Colonic mucosa (tissue), 4 donors: ENCODE results near the gene AUTS2. TPM values are rescaled to one million over a fixed set of nuclear protein-coding genes. Genes with fewer than 3 reads are reported as not detected.

Experiments
- DNase-seq: peaks from one replicate; pipeline ENCODE4 v3.0.0-alpha.2; 2020
- H3K27ac ChIP-seq: fragments of 200-600 bp; one replicate; pipeline ENCODE4 v1.8.0; 2021
- H3K27me3 ChIP-seq: fragments of 200-600 bp; one replicate; pipeline ENCODE4 v1.8.0; 2021
- H3K36me3 ChIP-seq: fragments of 200-600 bp; one replicate; pipeline ENCODE4 v1.8.0; 2021
- H3K4me1 ChIP-seq: fragments of 200-600 bp; one replicate; pipeline ENCODE4 v1.8.0; 2021; ENCODE audit warnings: mild to moderate bottlenecking
- H3K4me3 ChIP-seq: fragments of 200-600 bp; one replicate; pipeline ENCODE4 v1.8.0; 2021
- H3K9ac ChIP-seq, 2 donors: one replicate each; pipeline ENCODE4 v1.7.0; 2013; ENCODE audit warnings: control low read depth in 2 of 2, low read depth in 2 of 2, low read length in 2 of 2
- H3K9me3 ChIP-seq: fragments of 200-600 bp; one replicate; pipeline ENCODE4 v1.8.0; 2021
- intact Hi-C: fragments of 100-400 bp; cut with DNase I; formaldehyde crosslinking; loops from one replicate; pipeline ENCODE4 v1.14.1; 2022
- total RNA-seq, 2 donors: library from RNA; stranded (reverse); fragmentation: NEBNext Ultra II Directional in 1 of 2; extraction: Animal tissue kit (Norgen Biotek cat#: 25700) in 1 of 2; gene quantifications; one replicate each; pipeline ENCODE4 v1.2.1, GENCODE V29; 2021
- TF ChIP-seq, protein P1 (sequence below): fragments of 200-600 bp; IDR thresholded peaks from one replicate; pipeline ENCODE4 v1.8.0; 2022; ENCODE audit warnings: antibody characterized with exemption, mild to moderate bottlenecking
- donor health status: healthy.
- donor health status: DM: no; HTN: no; CAD: no.
- donor health status: DM: no; HTN: no; CAD: no.

Gene AUTS2
- total RNA-seq, 2 donors from 2014 or later: 39.8 to 42.3 TPM

DNA sequence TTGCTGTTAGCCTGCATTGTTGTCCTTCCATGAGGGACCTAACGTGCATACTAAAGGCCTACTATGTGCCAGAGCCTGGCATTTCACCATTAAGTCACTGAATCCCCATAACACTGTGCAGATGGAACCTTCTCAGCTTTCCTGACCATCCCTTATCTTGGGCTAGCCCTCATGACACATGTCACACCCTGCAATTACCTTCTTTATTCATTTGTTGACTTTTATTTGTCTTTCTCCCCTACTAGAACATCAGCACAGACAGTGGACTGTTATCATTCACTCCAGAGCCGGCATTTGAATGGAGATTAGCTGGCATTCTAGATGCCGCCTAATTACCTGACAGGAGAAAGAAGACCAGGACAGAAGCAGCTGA lies 1062.5 kb downstream of the AUTS2 start:
- Histone ChIP-seq H3K9me3 (no peaks in the 10 kb centered on the region), H3K9ac (no peak overlapping the region), H3K4me1 (no peaks in the 10 kb centered on the region), H3K4me3 (no peak overlapping the region), H3K27me3 (no peaks in the 10 kb centered on the region), H3K36me3 (no peaks in the 10 kb centered on the region), H3K27ac (no peak overlapping the region)
- TF ChIP-seq, protein P1, sequence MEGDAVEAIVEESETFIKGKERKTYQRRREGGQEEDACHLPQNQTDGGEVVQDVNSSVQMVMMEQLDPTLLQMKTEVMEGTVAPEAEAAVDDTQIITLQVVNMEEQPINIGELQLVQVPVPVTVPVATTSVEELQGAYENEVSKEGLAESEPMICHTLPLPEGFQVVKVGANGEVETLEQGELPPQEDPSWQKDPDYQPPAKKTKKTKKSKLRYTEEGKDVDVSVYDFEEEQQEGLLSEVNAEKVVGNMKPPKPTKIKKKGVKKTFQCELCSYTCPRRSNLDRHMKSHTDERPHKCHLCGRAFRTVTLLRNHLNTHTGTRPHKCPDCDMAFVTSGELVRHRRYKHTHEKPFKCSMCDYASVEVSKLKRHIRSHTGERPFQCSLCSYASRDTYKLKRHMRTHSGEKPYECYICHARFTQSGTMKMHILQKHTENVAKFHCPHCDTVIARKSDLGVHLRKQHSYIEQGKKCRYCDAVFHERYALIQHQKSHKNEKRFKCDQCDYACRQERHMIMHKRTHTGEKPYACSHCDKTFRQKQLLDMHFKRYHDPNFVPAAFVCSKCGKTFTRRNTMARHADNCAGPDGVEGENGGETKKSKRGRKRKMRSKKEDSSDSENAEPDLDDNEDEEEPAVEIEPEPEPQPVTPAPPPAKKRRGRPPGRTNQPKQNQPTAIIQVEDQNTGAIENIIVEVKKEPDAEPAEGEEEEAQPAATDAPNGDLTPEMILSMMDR: no peak
- no peak for DNase-seq
- intact Hi-C loops: no loop called here

DNA sequence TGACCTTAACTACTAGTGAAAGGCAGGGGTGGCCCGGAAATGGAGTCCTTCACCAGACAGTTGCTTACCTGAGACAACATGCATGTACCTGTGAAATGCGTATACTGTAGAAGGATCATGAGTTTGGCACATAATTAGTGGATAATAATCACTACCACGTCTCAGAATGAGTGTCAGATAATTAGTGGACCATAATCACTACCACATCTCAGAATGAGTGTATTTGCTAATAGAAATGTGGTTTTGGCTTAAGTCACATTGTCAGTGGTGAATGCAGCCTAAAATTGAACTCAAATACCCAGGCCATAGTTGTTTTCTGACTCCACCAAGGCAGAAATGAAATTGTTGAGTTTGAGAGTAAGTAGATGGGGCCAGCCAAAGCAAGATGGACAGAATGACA lies 1065.4 kb downstream of the AUTS2 start:
- Histone ChIP-seq H3K9ac (no peak overlapping the region), H3K9me3 (no peaks in the 10 kb centered on the region), H3K4me3 (no peak overlapping the region), H3K4me1 (no peaks in the 10 kb centered on the region), H3K27me3 (no peaks in the 10 kb centered on the region), H3K27ac (no peak overlapping the region), H3K36me3 (no peaks in the 10 kb centered on the region)
- TF ChIP-seq, protein P1: no peak
- intact Hi-C loops: no loop called here
- no peak for DNase-seq

DNA sequence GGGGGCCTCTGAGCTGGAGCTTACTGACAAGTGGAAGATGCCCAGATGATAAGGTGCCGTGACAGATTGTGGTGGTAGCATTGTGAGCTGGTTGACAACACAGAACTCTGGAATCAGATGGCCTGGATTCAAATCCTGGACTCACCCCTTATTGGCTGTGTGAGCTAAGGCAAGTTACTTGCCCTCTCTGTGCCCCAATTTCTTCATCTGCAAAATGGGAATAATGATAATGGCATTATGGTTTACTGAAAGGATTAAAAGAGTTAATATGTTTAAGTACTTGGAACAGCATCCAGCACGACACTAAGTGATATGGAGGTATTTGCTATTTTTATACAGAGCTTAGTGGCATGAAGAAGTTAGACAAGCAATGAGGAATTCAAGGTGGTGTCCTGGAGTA lies 1067.7 kb downstream of the AUTS2 start:
- no peaks in the 10 kb centered on the region for H3K36me3 ChIP-seq
- H3K9ac ChIP-seq: no peak overlapping the region
- H3K9me3 ChIP-seq: no peaks in the 10 kb centered on the region
- H3K27ac ChIP-seq: no peak overlapping the region
- intact Hi-C loops: no loop called here
- no peak for DNase-seq
- H3K4me1 ChIP-seq: no peaks in the 10 kb centered on the region
- TF ChIP-seq, protein P1: no peak
- H3K4me3 ChIP-seq: no peak overlapping the region
- H3K27me3 ChIP-seq: no peaks in the 10 kb centered on the region

DNA sequence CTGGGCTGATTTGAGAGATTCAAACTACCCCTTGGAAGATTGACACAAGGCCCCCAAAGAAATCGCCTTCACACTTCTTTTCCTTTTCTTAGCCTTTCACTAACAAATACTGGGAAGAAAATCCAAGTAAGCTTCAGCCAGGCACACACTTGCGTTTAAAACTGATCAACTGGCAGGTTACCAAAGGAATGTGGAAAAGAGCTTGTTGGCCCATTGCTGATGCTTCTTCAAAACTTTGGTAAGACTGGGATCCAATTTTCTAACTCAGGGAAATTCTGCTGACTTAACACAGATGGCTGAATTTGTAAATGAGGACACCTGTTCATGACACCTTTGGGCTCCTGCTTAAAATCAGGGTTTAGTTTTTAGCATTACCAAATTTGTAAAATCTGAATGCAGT lies 1069.1 kb downstream of the AUTS2 start:
- H3K9me3 ChIP-seq: no peaks in the 10 kb centered on the region
- H3K27ac ChIP-seq: no peak overlapping the region
- TF ChIP-seq, protein P1: no peak
- intact Hi-C loops: no loop called here
- H3K4me1 ChIP-seq: no peaks in the 10 kb centered on the region
- no peaks in the 10 kb centered on the region for H3K27me3 ChIP-seq
- H3K36me3 ChIP-seq: no peaks in the 10 kb centered on the region
- no peak overlapping the region for H3K4me3 ChIP-seq
- no peak for DNase-seq
- H3K9ac ChIP-seq: no peak overlapping the region

DNA sequence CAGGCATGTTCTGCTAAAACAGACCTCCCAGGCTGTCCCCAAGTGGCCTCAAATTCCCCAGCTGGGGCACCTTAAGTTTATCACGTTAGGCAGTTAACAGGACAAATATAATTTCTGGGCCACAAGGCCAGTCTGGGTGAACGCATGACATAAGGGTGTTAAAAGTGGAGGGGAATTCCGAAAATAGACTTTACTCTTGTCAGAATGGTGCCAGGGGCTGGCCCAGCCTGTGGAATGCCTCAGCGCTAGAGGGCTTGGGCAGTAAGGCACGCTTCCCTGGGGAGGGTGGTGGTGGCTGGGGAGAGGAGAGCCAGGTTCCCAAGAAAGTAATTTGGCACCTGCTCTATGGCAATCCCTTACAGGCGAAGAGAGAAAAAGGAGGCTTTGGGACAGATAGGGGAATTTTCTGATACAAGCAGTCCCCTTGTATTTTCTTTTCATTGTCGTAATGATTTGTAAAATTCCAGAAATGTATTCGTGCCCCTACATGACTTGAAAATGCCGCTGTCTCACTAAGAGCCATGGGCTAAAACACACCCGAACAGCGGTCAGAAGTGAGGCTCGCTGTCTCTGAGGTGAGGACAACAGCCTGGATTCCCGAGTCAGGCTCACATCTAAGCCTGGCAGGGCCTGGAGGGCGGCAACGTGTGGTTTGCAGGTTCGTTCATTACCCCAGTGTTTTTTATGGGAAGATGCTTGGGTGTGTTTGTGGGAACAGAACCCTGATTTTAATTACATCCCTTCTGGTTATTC lies 1070.5 kb downstream of the AUTS2 start:
- Histone ChIP-seq H3K9me3 (no peaks in the 10 kb centered on the region), H3K27me3 (no peaks in the 10 kb centered on the region), H3K4me1 (no peaks in the 10 kb centered on the region), H3K36me3 (no peaks in the 10 kb centered on the region), H3K9ac (no peak overlapping the region), H3K27ac (no peak overlapping the region), H3K4me3 (no peak overlapping the region)
- intact Hi-C loops: no loop called here
- TF ChIP-seq, protein P1: no peak
- DNase-seq: no peak
